ENCODE measurements around the gene ERCC4.

The ERCC4 gene

GRCh38 chr16:13992976-13993375 is 73.0 kb downstream of the ERCC4 start:
- no peak overlapping the region for H3K27ac ChIP-seq
- no peak for TF ChIP-seq CTCF (IDR thresholded peaks at IDR 0.05)
- no peak for TF ChIP-seq ZFX (IDR thresholded peaks at IDR 0.05; ENCODE audit: borderline replicate concordance)

GRCh38 chr16:13994239-13995106 is 74.5 kb downstream of the ERCC4 start:
- TF ChIP-seq ZFX (IDR thresholded peaks at IDR 0.05; ENCODE audit: borderline replicate concordance) (no peak), CTCF (IDR thresholded peaks at IDR 0.05) (no peak)

GRCh38 chr16:13995194-13995593 is 75.2 kb downstream of the ERCC4 start:
- no peak for TF ChIP-seq ZFX (IDR thresholded peaks at IDR 0.05; ENCODE audit: borderline replicate concordance)
- no peak for TF ChIP-seq CTCF (IDR thresholded peaks at IDR 0.05)
- no peak overlapping the region for H3K27ac ChIP-seq

More at GRCh38 chr16:13994239-13995106, 74.5 kb downstream of the ERCC4 start:
- no peak overlapping the region for H3K27ac ChIP-seq

- no peak for TF ChIP-seq ZFX (IDR thresholded peaks at IDR 0.05; ENCODE audit: borderline replicate concordance)
These were observed 76.9 kb downstream of the ERCC4 start for GRCh38 chr16:13996778-13997288.

GRCh38 chr16:13997526-13997925 is 77.6 kb downstream of the ERCC4 start:
- no peak for TF ChIP-seq ZFX (IDR thresholded peaks at IDR 0.05; ENCODE audit: borderline replicate concordance)
- TF ChIP-seq CTCF (IDR thresholded peaks at IDR 0.05), result no peak
- H3K27ac ChIP-seq, result no peak overlapping the region

More at GRCh38 chr16:13996778-13997288, 76.9 kb downstream of the ERCC4 start:
- H3K27ac ChIP-seq, result no peak overlapping the region

GRCh38 chr16:13997933-13998332 is 78.0 kb downstream of the ERCC4 start:
- no peak overlapping the region for H3K27ac ChIP-seq
- TF ChIP-seq CTCF (IDR thresholded peaks at IDR 0.05), result no peak

- H3K27ac ChIP-seq, result no peak overlapping the region
- TF ChIP-seq ZFX (IDR thresholded peaks at IDR 0.05; ENCODE audit: borderline replicate concordance), result no peak
- no peak for TF ChIP-seq CTCF (IDR thresholded peaks at IDR 0.05)
These were observed 79.3 kb downstream of the ERCC4 start for GRCh38 chr16:13999071-13999894.

All from 22Rv1 (cell line).